GM15510 (cell line): Measurements from ENCODE around the gene AFF3.

Experiments
- POLR2A ChIP-seq: IDR thresholded peaks from 3 replicates; pipeline ENCODE4 v1.6.1; 2011; ENCODE audit warnings: borderline replicate concordance; ENCODE audit not compliant: insufficient read length; ENCODE audit errors: extremely low read depth

Gene AFF3

GRCh38 chr2:100034431-100034830 is 108.0 kb downstream of the AFF3 start:
- no peak for TF ChIP-seq POLR2A

GRCh38 chr2:100033976-100034375 is 108.4 kb downstream of the AFF3 start:
- TF ChIP-seq POLR2A, result no peak

- no peak for TF ChIP-seq POLR2A
Observed at GRCh38 chr2:100031604-100032003, 110.8 kb downstream of the AFF3 start.

- no peak for TF ChIP-seq POLR2A
Observed at GRCh38 chr2:100029460-100029859, 112.9 kb downstream of the AFF3 start.

GRCh38 chr2:100021791-100022340 is 120.5 kb downstream of the AFF3 start:
- no peak for TF ChIP-seq POLR2A

GRCh38 chr2:100019499-100019898 is 122.9 kb downstream of the AFF3 start:
- TF ChIP-seq POLR2A, result no peak

GRCh38 chr2:100018341-100019193 is 123.8 kb downstream of the AFF3 start:
- TF ChIP-seq POLR2A, result no peak

- TF ChIP-seq POLR2A, result no peak
Observed at GRCh38 chr2:100017633-100018032, 124.8 kb downstream of the AFF3 start.

GRCh38 chr2:100016756-100017155 is 125.6 kb downstream of the AFF3 start:
- TF ChIP-seq POLR2A, result no peak

- no peak for TF ChIP-seq POLR2A
Observed at GRCh38 chr2:100015849-100016248, 126.5 kb downstream of the AFF3 start.

- no peak for TF ChIP-seq POLR2A
Observed at GRCh38 chr2:100013892-100014677, 128.3 kb downstream of the AFF3 start.

GRCh38 chr2:100012561-100012960 is 129.8 kb downstream of the AFF3 start:
- no peak for TF ChIP-seq POLR2A

GRCh38 chr2:100011272-100011731 is 131.1 kb downstream of the AFF3 start:
- no peak for TF ChIP-seq POLR2A

GRCh38 chr2:100010606-100011005 is 131.8 kb downstream of the AFF3 start:
- TF ChIP-seq POLR2A, result no peak

- no peak for TF ChIP-seq POLR2A
Observed at GRCh38 chr2:100009743-100010142, 132.6 kb downstream of the AFF3 start.
